Gastrocnemius medialis (tissue), 4 donors: ENCODE data around the gene RTP5. TPM values are rescaled to one million over a fixed set of nuclear protein-coding genes. Genes with fewer than 3 reads are reported as not detected.

Source experiments
- ATAC-seq, 2 donors: fragments of 150-250 bp; one replicate each; pipeline ENCODE4 v1.9.1; 2016
- DNase-seq, 2 donors: peaks; one replicate each; pipeline ENCODE4 v3.0.0-alpha.2; 2019
- H3K27ac ChIP-seq, 4 donors: fragments of 200-600 bp; sonication (generic); 1 replicate in 1 of 4; 2 replicates in 3 of 4; pipeline ENCODE4 v1.5.1; 2016 to 2018; ENCODE audit warnings: mild to moderate bottlenecking in 2 of 4, moderate library complexity in 1 of 4
- H3K27me3 ChIP-seq, 3 donors: fragments of 200-600 bp; sonication (generic) in 2 of 3; 1 replicate in 1 of 3; 2 replicates in 2 of 3; pipeline versions ENCODE4 v1.5.1 to v1.6.0; 2016 to 2019; ENCODE audit warnings: mild to moderate bottlenecking in 1 of 3, moderate library complexity in 1 of 3
- H3K36me3 ChIP-seq, 2 donors: fragments of 200-600 bp; sonication (generic) in 1 of 2; one replicate each; pipeline ENCODE4 v1.5.1; 2017 to 2018
- H3K4me1 ChIP-seq, 2 donors: fragments of 200-600 bp; sonication (generic) in 1 of 2; one replicate each; pipeline ENCODE4 v1.5.1; 2016 to 2017; ENCODE audit warnings: mild to moderate bottlenecking in 2 of 2
- H3K4me3 ChIP-seq, 4 donors: fragments of 200-600 bp; sonication (generic) in 3 of 4; 1 replicate in 1 of 4; 2 replicates in 3 of 4; pipeline ENCODE4 v1.5.1; 2016 to 2019; ENCODE audit warnings: mild to moderate bottlenecking in 2 of 4
- H3K9me3 ChIP-seq, 3 donors: fragments of 200-600 bp; sonication (generic) in 2 of 3; 1 replicate in 1 of 3; 2 replicates in 2 of 3; pipeline ENCODE4 v1.5.1; 2016 to 2019
- POLR2A ChIP-seq, 2 donors: fragments of 450-650 bp; IDR thresholded peaks; one replicate each; pipeline ENCODE4 v1.6.1; 2017; ENCODE audit warnings: antibody characterized with exemption in 2 of 2, mild to moderate bottlenecking in 2 of 2, moderate library complexity in 2 of 2
- in situ Hi-C, 4 donors: fragments of 200-750 bp; cut with MboI; loops; one replicate each; pipeline versions ENCODE4 v1.15.0 to v1.8.0; 2017; ENCODE audit warnings: low sequenced_read_pairs in 4 of 4
- intact Hi-C: fragments of 100-400 bp; cut with DNase I; formaldehyde crosslinking; loops from one replicate; pipeline ENCODE4 v1.15.1; 2023; ENCODE audit warnings: low total_unique reads
- total RNA-seq, 4 donors: library from RNA; depleted of rRNA; stranded (reverse); fragments of >200 nt; gene quantifications; one replicate each; pipeline versions ENCODE4 v1.1.0 to v1.2.3, GENCODE V29; 2016
- TF ChIP-seq, protein P1 (sequence below), 5 experiments: fragments of 450-650 bp in 3 of 5; fragments of 200-600 bp in 2 of 5; sonication (generic) in 2 of 5; IDR thresholded peaks in 4 of 5; conservative IDR thresholded peaks in 1 of 5; 1 replicate in 4 of 5; 2 replicates in 1 of 5; pipeline ENCODE4 v1.5.1; 2016 to 2019; ENCODE audit warnings: antibody characterized with exemption in 5 of 5, mild to moderate bottlenecking in 3 of 5, moderate library complexity in 3 of 5

RTP5 gene
- total RNA-seq, 4 donors from 2014 or later = not detected

GRCh38 chr2:241884951-241885290, 15.4 kb downstream of the RTP5 start:
- DNase-seq = no peak
- H3K27ac ChIP-seq = no peak overlapping the region
- in situ Hi-C loops (no loop called here), intact Hi-C loops (loop anchor here (10.0 kb wide), 1 partner anchor 180 kb away; the partner anchor contains the start of gene ING5)
- peaks cover 13 to 14% of the 10 kb centered on the region in 2 donors for H3K4me1 ChIP-seq
- ATAC-seq = no peak
- H3K36me3 ChIP-seq = no peaks in the 10 kb centered on the region
- H3K9me3 ChIP-seq = no peaks in the 10 kb centered on the region
- TF ChIP-seq, protein P1, sequence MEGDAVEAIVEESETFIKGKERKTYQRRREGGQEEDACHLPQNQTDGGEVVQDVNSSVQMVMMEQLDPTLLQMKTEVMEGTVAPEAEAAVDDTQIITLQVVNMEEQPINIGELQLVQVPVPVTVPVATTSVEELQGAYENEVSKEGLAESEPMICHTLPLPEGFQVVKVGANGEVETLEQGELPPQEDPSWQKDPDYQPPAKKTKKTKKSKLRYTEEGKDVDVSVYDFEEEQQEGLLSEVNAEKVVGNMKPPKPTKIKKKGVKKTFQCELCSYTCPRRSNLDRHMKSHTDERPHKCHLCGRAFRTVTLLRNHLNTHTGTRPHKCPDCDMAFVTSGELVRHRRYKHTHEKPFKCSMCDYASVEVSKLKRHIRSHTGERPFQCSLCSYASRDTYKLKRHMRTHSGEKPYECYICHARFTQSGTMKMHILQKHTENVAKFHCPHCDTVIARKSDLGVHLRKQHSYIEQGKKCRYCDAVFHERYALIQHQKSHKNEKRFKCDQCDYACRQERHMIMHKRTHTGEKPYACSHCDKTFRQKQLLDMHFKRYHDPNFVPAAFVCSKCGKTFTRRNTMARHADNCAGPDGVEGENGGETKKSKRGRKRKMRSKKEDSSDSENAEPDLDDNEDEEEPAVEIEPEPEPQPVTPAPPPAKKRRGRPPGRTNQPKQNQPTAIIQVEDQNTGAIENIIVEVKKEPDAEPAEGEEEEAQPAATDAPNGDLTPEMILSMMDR (IDR thresholded peaks at IDR 0.05 in 4 of 5, conservative IDR thresholded peaks at IDR 0.05 in 1 of 5) = no peak
- no peak for TF ChIP-seq POLR2A (IDR thresholded peaks at IDR 0.05)
- no peak overlapping the region for H3K4me3 ChIP-seq
- H3K27me3 ChIP-seq = peaks cover 0 to 10% (median 3%) of the 10 kb centered on the region in 3 donors

DNA sequence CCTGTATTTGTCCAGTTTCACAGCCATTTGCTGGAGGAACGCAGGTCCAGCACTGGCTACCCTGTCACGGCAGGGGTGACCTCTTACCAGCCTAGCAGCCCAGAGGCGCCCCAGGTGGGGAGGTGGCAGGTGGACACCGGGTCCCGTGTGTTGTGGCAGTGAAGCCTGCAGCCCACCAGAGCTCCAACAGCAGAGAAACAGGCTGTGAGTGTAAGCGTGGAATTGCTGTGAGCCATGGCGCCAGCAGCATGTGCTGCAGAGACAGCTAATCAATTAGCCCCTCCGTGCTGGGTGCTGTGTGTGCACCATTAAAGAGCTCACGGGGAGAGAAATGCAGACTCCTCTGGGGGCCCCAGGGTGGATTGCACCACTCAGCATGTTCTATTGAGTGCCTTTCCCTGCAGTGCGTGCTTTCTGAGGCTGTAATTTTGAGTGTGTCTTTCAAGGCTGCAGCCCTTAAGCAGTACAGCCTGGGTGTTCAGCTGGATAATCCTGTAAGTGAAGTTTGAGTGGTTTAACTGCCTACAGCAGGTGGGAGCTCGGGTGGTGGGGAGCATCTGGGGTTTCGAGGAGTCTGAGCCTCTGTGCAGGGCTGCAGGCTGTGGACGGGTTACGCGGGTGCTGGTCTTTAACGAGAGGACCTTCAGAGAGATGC, 15.9 kb downstream of the RTP5 start:
- Histone ChIP-seq H3K36me3 (no peaks in the 10 kb centered on the region), H3K27ac (no peak overlapping the region), H3K9me3 (no peaks in the 10 kb centered on the region), H3K4me1 (peaks cover 13 to 14% of the 10 kb centered on the region in 2 donors), H3K27me3 (peaks cover 0 to 10% (median 3%) of the 10 kb centered on the region in 3 donors), H3K4me3 (no peak overlapping the region)
- TF ChIP-seq, protein P1 (IDR thresholded peaks at IDR 0.05 in 4 of 5, conservative IDR thresholded peaks at IDR 0.05 in 1 of 5) = no peak
- TF ChIP-seq POLR2A (IDR thresholded peaks at IDR 0.05) = no peak
- no peak for DNase-seq
- ATAC-seq = no peak
- in situ Hi-C loops (no loop called here), intact Hi-C loops (loop anchor here (10.0 kb wide), 1 partner anchor 181 kb away; the partner anchor contains the start of gene ING5)

- Histone ChIP-seq H3K4me1 (peaks cover 11 to 14% of the 10 kb centered on the region in 2 donors), H3K27ac (no peak overlapping the region), H3K36me3 (no peaks in the 10 kb centered on the region), H3K9me3 (no peaks in the 10 kb centered on the region), H3K4me3 (no peak overlapping the region), H3K27me3 (peaks cover 0 to 10% (median 3%) of the 10 kb centered on the region in 3 donors)
- in situ Hi-C loops = no loop called here
- TF ChIP-seq POLR2A (IDR thresholded peaks at IDR 0.05) = no peak
- TF ChIP-seq, protein P1 (IDR thresholded peaks at IDR 0.05 in 4 of 5, conservative IDR thresholded peaks at IDR 0.05 in 1 of 5) = no peak
- intact Hi-C loops = loop anchor here (10.0 kb wide), 1 partner anchor 181 kb away; the partner anchor contains the start of gene ING5
- no peak for DNase-seq
- ATAC-seq = no peak
These were observed 16.6 kb downstream of the RTP5 start for GRCh38 chr2:241885946-241886643.

DNA sequence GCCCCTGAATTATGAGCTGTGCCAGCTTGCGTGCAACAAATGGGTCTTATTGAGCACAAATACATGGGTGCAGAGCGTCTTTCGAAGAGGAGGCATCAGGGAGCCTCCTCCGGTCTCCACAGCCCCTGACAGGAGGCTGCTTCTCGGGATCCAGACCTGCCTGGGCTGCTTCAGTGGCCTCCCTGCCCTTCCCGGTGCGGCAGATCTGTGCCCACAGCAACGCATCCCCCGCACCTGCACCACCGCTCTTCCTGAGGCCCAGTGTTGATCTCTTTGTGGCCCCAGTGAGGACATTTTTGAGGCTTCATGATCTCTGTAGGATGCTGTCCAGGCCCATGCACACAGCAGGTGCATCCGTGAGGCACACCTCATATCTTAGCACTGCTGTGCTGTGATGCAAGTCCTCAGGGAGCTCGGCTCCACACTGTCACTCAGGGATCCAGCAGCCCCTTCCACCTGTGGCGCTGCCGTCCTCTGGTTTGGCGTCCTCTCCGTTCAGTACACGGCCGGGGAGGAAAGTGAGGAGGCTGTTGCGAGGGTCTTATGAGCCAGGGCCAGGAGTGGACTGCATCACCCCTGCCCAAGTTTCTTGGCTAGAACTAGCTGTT, 17.4 kb downstream of the RTP5 start:
- Histone ChIP-seq H3K4me1 (peaks cover 8 to 9% of the 10 kb centered on the region in 2 donors), H3K9me3 (no peaks in the 10 kb centered on the region), H3K36me3 (no peaks in the 10 kb centered on the region), H3K4me3 (no peak overlapping the region), H3K27me3 (peaks cover 0 to 10% (median 3%) of the 10 kb centered on the region in 3 donors), H3K27ac (no peak overlapping the region)
- in situ Hi-C loops = no loop called here
- ATAC-seq (no peak), DNase-seq (no peak)
- TF ChIP-seq, protein P1 (IDR thresholded peaks at IDR 0.05 in 4 of 5, conservative IDR thresholded peaks at IDR 0.05 in 1 of 5) = no peak
- TF ChIP-seq POLR2A (IDR thresholded peaks at IDR 0.05) = no peak
- intact Hi-C loops = loop anchor here (10.0 kb wide), 1 partner anchor 182 kb away; the partner anchor contains the start of gene ING5
